ENCODE results near the gene EEF1A1. TPM values are rescaled to one million over a fixed set of nuclear protein-coding genes. Genes with fewer than 3 reads are reported as not detected.

The EEF1A1 gene
- total RNA-seq, 1 donor, result 21,603 TPM

GRCh38 chr6:73532293-73532692 is 11.5 kb upstream of the EEF1A1 start:
- no peak for DNase-seq (ENCODE audit: low read depth)
- no peak overlapping the region for H3K4me3 ChIP-seq (ENCODE audit: low read depth, low read length)
- no peak for TF ChIP-seq CTCF (IDR thresholded peaks at IDR 0.05; ENCODE audit: insufficient read depth, low read length)

- H3K4me3 ChIP-seq (ENCODE audit: low read depth, low read length), result no peak overlapping the region
- DNase-seq (ENCODE audit: low read depth), result no peak
- TF ChIP-seq CTCF (IDR thresholded peaks at IDR 0.05; ENCODE audit: insufficient read depth, low read length), result no peak
Measured at GRCh38 chr6:73528897-73529296, 8.1 kb upstream of the EEF1A1 start.

GRCh38 chr6:73525546-73526330 is 4.9 kb upstream of the EEF1A1 start:
- no peak overlapping the region for H3K4me3 ChIP-seq (ENCODE audit: low read depth, low read length)
- DNase-seq (ENCODE audit: low read depth), result peak; percentile 29
- TF ChIP-seq CTCF (IDR thresholded peaks at IDR 0.05; ENCODE audit: insufficient read depth, low read length), result no peak

DNA sequence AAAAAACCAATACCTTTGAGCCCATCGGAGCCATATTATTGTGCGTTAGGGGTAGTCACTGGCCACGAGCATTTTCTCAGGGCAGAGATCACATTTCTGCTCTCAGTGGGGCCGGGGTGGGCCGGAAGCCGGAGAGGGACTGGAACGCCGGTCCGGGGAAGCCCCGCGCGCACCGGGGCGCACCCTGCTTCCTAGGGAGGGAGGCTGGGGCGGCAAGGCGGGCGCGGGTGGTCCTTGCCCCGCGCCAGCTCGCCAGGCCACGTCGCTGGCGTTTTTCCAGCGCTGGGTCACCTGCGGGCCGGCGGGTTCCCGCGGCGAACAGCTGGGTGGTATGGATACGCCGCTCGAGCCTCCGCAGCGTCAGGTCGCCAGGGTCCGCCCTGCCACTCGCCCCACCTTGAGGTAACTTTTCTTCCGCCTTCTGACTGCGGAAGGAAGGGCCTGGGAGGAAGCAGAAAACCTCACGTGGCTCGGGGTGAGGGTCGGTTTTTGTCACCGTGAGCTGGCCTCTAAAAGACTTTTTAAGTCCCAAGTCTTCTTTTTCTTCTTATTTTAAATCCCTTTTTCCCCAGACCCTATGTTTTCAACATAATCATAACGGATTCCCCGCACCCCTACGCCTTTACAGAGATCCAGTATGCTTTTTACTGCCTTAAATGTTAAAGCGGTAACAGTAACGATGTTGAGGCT is 2.7 kb upstream of the EEF1A1 start:
- H3K4me3 ChIP-seq (ENCODE audit: low read depth, low read length), result peak overlapping the region; percentile 62
- DNase-seq (ENCODE audit: low read depth), result peak; percentile 41
- no peak for TF ChIP-seq CTCF (IDR thresholded peaks at IDR 0.05; ENCODE audit: insufficient read depth, low read length)

- TF ChIP-seq CTCF (IDR thresholded peaks at IDR 0.05; ENCODE audit: insufficient read depth, low read length), result no peak
- peak overlapping the region; percentile 69 for H3K4me3 ChIP-seq (ENCODE audit: low read depth, low read length)
- peak; percentile 89 for DNase-seq (ENCODE audit: low read depth)
Measured at GRCh38 chr6:73521351-73521985, 636 bp upstream of the EEF1A1 start.

GRCh38 chr6:73519926-73520687 is 725 bp downstream of the EEF1A1 start:
- no peak for TF ChIP-seq CTCF (IDR thresholded peaks at IDR 0.05; ENCODE audit: insufficient read depth, low read length)
- H3K4me3 ChIP-seq (ENCODE audit: low read depth, low read length), result peak overlapping the region; percentile 97
- peak; percentile 84 for DNase-seq (ENCODE audit: low read depth)

DNA sequence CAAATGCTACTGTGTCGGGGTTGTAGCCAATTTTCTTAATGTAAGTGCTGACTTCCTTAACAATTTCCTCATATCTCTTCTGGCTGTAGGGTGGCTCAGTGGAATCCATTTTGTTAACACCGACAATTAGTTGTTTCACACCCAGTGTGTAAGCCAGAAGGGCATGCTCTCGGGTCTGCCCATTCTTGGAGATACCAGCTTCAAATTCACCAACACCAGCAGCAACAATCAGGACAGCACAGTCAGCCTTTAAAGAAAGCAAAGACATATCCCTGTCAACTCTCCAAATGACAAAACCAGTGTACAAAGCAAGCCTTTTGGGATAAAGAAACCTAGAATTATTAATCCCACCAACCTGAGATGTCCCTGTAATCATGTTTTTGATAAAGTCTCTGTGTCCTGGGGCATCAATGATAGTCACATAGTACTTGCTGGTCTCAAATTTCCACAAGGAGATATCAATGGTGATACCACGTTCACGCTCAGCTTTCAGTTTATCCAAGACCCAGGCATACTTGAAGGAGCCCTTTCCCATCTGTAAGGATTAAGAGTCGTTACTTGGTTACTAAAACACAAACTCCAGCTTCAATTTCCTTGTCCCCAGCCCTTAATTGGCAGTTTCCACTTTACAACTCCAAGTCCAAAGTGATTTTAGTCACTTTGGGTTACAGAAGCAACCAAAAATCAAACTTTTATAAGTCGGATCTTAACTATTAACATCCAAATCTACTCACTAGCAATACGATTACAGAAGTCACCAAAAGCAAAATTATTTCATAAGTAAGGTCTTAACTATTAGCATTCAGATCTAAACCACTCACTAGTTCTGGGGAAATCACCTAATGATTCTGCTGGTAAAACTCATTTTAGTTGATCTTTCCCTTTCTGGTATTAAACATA is 1.6 kb downstream of the EEF1A1 start:
- peak; percentile 35 for DNase-seq (ENCODE audit: low read depth)
- peak overlapping the region; percentile 97 for H3K4me3 ChIP-seq (ENCODE audit: low read depth, low read length)

GRCh38 chr6:73518100-73518981 is 2.5 kb downstream of the EEF1A1 start:
- DNase-seq (ENCODE audit: low read depth), result peak; percentile 71
- H3K4me3 ChIP-seq (ENCODE audit: low read depth, low read length), result peak overlapping the region; percentile 75

Measured in fibroblast of the aortic adventitia (primary cell).